ENCODE measurements around the gene SHQ1. TPM values are rescaled to one million over a fixed set of nuclear protein-coding genes. Genes with fewer than 3 reads are reported as not detected.
A peak's percentile ranks its signal among the peaks of the same experiment; 100 is the strongest.

The SHQ1 gene
- total and polyA plus RNA-seq, 9 of the 15 experiments (the other 6 are each of a cell fraction or from before 2014, with no cell fraction given), result 9.2 to 25.0 (median 14.1) TPM

GRCh38 chr3:72756900-72757299, 91.3 kb downstream of the SHQ1 start:
- in situ Hi-C loops (cut with MboI), result no loop called here
- FAIRE-seq, result no peak
- H3K4me1 ChIP-seq (replicated peaks in 1 of 2; ENCODE audit: control insufficient read depth in 2 of 2, insufficient read depth in 2 of 2, low read length in 2 of 2), result no peaks in the 10 kb centered on the region
- no peak for DNase-seq (ENCODE audit: extremely low read depth in 1 of 4, low spot score in 3 of 4)
- no peaks in the 10 kb centered on the region for H3K79me2 ChIP-seq (ENCODE audit: control insufficient read depth, insufficient read depth, low read length)
- POLR2A ChIA-PET, result no interaction called here
- no peaks in the 10 kb centered on the region for H3K36me3 ChIP-seq (ENCODE audit: control insufficient read depth, insufficient read depth, low read length)
- no peak overlapping the region for H3K4me2 ChIP-seq (ENCODE audit: insufficient read depth, low read length)
- intact Hi-C loops (cut with micrococcal nuclease), result no loop called here
- H3K9ac ChIP-seq (ENCODE audit: insufficient read depth in 1 of 2, low read depth in 2 of 2, low read length in 2 of 2), result no peak overlapping the region
- H3K4me3 ChIP-seq, result no peak overlapping the region
- no peak overlapping the region for H2AFZ ChIP-seq (ENCODE audit: low read depth, low read length)
- H3K27me3 ChIP-seq (ENCODE audit: control insufficient read depth in 2 of 2, insufficient read depth in 2 of 2, low read length in 2 of 2), result no peaks in the 10 kb centered on the region
- 74% methylated on average over 3 of the region's 3 CpGs for WGBS (ENCODE audit: insufficient coverage, low coverage, missing lambda C conversion rate)
- TF ChIP-seq CBX5 (IDR thresholded peaks at IDR 0.05; ENCODE audit: borderline replicate concordance, low read depth) (no peak), ZBED1 (IDR thresholded peaks at IDR 0.05) (no peak), TAL1 (IDR thresholded peaks at IDR 0.05) (no peak), RAD21 (CRISPR knock-in tag; conservative IDR thresholded peaks at IDR 0.05 in 1 of 2, IDR thresholded peaks at IDR 0.05 in 1 of 2) (no peak), KDM2B (CRISPR knock-in tag; IDR thresholded peaks at IDR 0.05) (no peak), FOXJ3 (CRISPR knock-in tag; IDR thresholded peaks at IDR 0.05) (no peak), MAFF (IDR thresholded peaks at IDR 0.05; ENCODE audit: low read length) (no peak), PTBP1 (IDR thresholded peaks at IDR 0.05; ENCODE audit: low read depth, low read length) (no peak), MEIS2 (IDR thresholded peaks at IDR 0.05; ENCODE audit: partially characterized antibody) (peak; percentile 58)
- TF ChIP-seq, protein P1, sequence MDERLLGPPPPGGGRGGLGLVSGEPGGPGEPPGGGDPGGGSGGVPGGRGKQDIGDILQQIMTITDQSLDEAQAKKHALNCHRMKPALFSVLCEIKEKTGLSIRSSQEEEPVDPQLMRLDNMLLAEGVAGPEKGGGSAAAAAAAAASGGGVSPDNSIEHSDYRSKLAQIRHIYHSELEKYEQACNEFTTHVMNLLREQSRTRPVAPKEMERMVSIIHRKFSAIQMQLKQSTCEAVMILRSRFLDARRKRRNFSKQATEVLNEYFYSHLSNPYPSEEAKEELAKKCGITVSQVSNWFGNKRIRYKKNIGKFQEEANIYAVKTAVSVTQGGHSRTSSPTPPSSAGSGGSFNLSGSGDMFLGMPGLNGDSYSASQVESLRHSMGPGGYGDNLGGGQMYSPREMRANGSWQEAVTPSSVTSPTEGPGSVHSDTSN (CRISPR knock-in tag; IDR thresholded peaks at IDR 0.05; ENCODE audit: low read depth), result no peak
- TF ChIP-seq, protein P1 (tag; conservative IDR thresholded peaks at IDR 0.05; ENCODE audit: low read depth), result peak; percentile 90
- BruUV-seq (replicated peaks), result no TSS peak
- no peak overlapping the region for H3K27ac ChIP-seq (ENCODE audit: extremely low read depth, low read depth, low read length)
- H3K9me1 ChIP-seq (ENCODE audit: control insufficient read depth, insufficient read depth, low read length), result no peaks in the 10 kb centered on the region
- CTCF ChIA-PET (ENCODE audit: low intra/inter-chr PET ratio), result no interaction called here
- no peaks in the 10 kb centered on the region for H4K20me1 ChIP-seq (replicated peaks; ENCODE audit: control insufficient read depth, insufficient read depth, low read length)
- H3K9me3 ChIP-seq (replicated peaks; ENCODE audit: control insufficient read depth, insufficient read depth, low read depth, low read length), result no peaks in the 10 kb centered on the region
- ATAC-seq, result no peak
